Measurements from ENCODE around the gene ATP5ME. TPM values are rescaled to one million over a fixed set of nuclear protein-coding genes. Genes with fewer than 3 reads are reported as not detected.

ATP5ME gene
- total and polyA plus RNA-seq, 2 donors: 492 to 602 TPM

DNA sequence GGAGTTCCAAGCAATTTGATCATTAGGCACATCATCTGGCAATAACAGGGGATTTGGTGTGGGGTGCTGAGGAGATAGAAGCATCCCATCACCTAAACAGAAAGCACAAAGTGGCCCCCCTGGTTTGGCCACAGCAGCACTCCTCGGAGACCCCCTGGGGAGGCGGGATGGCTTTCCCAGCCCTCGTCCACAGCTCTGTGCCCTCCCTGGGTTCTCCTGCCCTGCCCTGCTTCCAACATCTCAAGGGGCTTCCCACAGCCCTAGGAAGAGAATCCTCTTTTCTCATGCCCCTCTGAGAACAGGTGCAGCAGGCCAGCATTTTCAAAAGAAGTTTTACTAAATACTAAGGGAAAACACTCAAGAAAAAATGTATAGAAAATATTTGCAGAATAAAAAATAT lies 12.8 kb downstream of the ATP5ME start:
- no peak for DNase-seq (ENCODE audit: low read depth in 6 of 9, low spot score in 9 of 9)
- H3K9me3 ChIP-seq (ENCODE audit: control insufficient read depth in 2 of 2, insufficient read depth in 1 of 2, low read length in 1 of 2): peaks cover 0 to 6% of the 10 kb centered on the region in 2 donors
- 98% methylated on average over 3 of the region's 3 CpGs for WGBS

DNA sequence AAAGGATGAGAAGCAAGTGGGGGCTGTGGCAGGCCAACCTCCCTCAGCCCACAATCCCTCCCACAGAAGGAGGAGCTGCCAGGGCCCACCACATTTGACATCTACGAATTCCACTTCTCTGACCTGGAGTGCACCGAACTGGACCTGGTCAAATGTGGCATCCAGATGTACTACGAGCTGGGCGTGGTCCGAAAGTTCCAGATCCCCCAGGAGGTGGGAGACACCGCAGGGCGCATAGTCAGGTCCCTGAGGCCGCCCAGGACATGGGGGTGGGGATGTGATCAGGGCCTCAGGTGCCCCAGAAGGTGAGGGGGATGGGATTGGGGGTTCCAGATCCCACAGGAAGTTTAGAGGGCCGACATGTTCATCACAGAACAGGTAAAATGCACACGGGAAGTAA lies 13.7 kb downstream of the ATP5ME start:
- Histone ChIP-seq H3K27me3 (ENCODE audit: control insufficient read depth in 2 of 2, insufficient read depth in 1 of 2, low read length in 1 of 2) (no peaks in the 10 kb centered on the region), H3K9me3 (ENCODE audit: control insufficient read depth in 2 of 2, insufficient read depth in 1 of 2, low read length in 1 of 2) (peaks cover 0 to 6% of the 10 kb centered on the region in 2 donors), H3K27ac (ENCODE audit: low read depth in 1 of 2, low read length in 1 of 2) (no peak overlapping the region), H3K4me1 (ENCODE audit: control insufficient read depth in 2 of 2, insufficient read depth in 2 of 2, low read length in 2 of 2) (peaks cover 4 to 13% of the 10 kb centered on the region in 2 donors), H3K36me3 (ENCODE audit: control insufficient read depth in 2 of 2, insufficient read depth in 2 of 2, low read length in 1 of 2) (peaks cover 2 to 4% of the 10 kb centered on the region in 2 donors), H3K4me3 (ENCODE audit: low read length in 2 of 2) (no peak overlapping the region)
- no peak for DNase-seq (ENCODE audit: low read depth in 6 of 9, low spot score in 9 of 9)
- 97% methylated on average over 10 of the region's 10 CpGs for WGBS

More for the DNA sequence above, 12.8 kb downstream of the ATP5ME start:
- Histone ChIP-seq H3K27ac (ENCODE audit: low read depth in 1 of 2, low read length in 1 of 2) (no peak overlapping the region), H3K4me1 (ENCODE audit: control insufficient read depth in 2 of 2, insufficient read depth in 2 of 2, low read length in 2 of 2) (peaks cover 4 to 13% of the 10 kb centered on the region in 2 donors), H3K4me3 (ENCODE audit: low read length in 2 of 2) (no peak overlapping the region), H3K27me3 (ENCODE audit: control insufficient read depth in 2 of 2, insufficient read depth in 1 of 2, low read length in 1 of 2) (no peaks in the 10 kb centered on the region), H3K36me3 (ENCODE audit: control insufficient read depth in 2 of 2, insufficient read depth in 2 of 2, low read length in 1 of 2) (peaks cover 2 to 4% of the 10 kb centered on the region in 2 donors)

DNA sequence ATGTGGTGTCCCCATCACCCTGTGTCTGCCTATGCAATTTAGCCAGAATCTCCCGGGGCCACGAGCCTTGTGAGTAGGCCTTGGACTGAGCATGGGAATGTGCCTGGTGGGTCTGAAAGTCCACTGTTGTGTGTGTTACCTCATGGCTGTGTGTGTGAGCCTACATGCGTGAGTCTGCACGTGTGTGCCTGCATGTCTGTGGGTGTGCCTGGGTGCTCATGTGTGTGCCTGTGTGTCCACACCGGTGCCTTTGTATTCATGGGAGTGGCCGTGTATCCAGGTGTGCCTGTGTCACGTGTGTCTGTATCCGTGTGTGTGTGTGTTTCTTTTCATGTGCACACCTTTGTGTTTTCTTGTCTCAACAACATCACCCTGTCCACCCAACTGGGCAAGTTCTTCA lies 14.2 kb downstream of the ATP5ME start:
- Histone ChIP-seq H3K36me3 (ENCODE audit: control insufficient read depth in 2 of 2, insufficient read depth in 2 of 2, low read length in 1 of 2) (peaks cover 2 to 4% of the 10 kb centered on the region in 2 donors), H3K27ac (ENCODE audit: low read depth in 1 of 2, low read length in 1 of 2) (no peak overlapping the region), H3K27me3 (ENCODE audit: control insufficient read depth in 2 of 2, insufficient read depth in 1 of 2, low read length in 1 of 2) (no peaks in the 10 kb centered on the region), H3K4me1 (ENCODE audit: control insufficient read depth in 2 of 2, insufficient read depth in 2 of 2, low read length in 2 of 2) (peaks cover 4 to 13% of the 10 kb centered on the region in 2 donors), H3K4me3 (ENCODE audit: low read length in 2 of 2) (no peak overlapping the region), H3K9me3 (ENCODE audit: control insufficient read depth in 2 of 2, insufficient read depth in 1 of 2, low read length in 1 of 2) (peaks cover 0 to 6% of the 10 kb centered on the region in 2 donors)
- WGBS: 98% methylated on average over 8 of the region's 8 CpGs
- DNase-seq (ENCODE audit: low read depth in 6 of 9, low spot score in 9 of 9): no peak

DNA sequence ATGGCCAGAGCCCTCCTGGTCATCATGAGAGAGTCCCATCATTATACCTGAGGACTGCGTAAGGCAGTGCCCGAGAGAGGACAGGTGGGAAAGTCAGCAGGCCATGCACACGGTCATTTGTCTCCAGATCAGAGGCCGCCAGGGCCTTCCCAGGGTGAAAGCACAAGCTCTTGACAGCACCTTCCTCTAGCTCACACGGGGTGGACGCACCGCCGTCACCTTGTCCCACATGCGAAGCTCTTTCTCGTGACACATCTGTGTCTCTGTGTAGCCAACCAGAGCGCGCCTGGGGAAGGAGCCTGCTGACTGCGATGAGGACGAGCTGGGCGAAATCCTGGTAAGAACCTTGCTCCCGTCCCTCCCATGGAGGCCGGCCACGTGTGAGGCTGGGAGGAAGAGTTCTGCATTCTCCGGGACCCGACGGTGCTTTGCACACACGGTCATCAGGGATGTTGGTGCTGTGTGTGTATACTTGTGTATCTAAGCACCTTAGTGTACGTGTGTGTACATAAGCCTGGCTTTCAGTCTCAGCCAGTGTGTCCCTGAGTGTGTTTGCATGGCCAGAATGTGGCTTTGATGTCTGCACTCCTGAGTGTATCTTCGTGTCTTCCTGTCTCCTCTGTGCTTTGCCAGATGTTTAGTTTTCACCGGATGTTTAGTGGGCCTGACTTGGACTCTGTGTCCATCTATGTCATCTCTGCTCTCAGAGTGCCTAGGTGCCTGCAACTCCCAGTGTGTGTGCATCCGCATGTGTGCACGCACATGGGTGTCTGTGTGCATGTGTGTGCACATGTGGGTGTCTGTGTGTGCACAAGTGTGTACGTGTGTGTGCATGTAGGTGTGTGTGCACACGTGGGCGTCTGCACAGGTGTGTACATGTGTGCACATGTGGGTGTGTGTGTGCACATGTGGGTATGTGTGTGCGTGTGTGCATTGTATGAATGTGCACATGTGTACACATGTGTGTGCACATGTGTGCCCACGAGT lies 15.1 kb downstream of the ATP5ME start:
- H3K36me3 ChIP-seq (ENCODE audit: control insufficient read depth in 2 of 2, insufficient read depth in 2 of 2, low read length in 1 of 2): peaks cover 2 to 4% of the 10 kb centered on the region in 2 donors
- H3K4me3 ChIP-seq (ENCODE audit: low read length in 2 of 2): no peak overlapping the region
- 97% methylated on average over 32 of the region's 32 CpGs for WGBS
- no peaks in the 10 kb centered on the region for H3K27me3 ChIP-seq (ENCODE audit: control insufficient read depth in 2 of 2, insufficient read depth in 1 of 2, low read length in 1 of 2)
- H3K9me3 ChIP-seq (ENCODE audit: control insufficient read depth in 2 of 2, insufficient read depth in 1 of 2, low read length in 1 of 2): peaks cover 0 to 6% of the 10 kb centered on the region in 2 donors
- no peak overlapping the region for H3K27ac ChIP-seq (ENCODE audit: low read depth in 1 of 2, low read length in 1 of 2)
- no peak for DNase-seq (ENCODE audit: low read depth in 6 of 9, low spot score in 9 of 9)
- peaks cover under 1 to 7% of the 10 kb centered on the region in 2 donors for H3K4me1 ChIP-seq (ENCODE audit: control insufficient read depth in 2 of 2, insufficient read depth in 2 of 2, low read length in 2 of 2)

DNA sequence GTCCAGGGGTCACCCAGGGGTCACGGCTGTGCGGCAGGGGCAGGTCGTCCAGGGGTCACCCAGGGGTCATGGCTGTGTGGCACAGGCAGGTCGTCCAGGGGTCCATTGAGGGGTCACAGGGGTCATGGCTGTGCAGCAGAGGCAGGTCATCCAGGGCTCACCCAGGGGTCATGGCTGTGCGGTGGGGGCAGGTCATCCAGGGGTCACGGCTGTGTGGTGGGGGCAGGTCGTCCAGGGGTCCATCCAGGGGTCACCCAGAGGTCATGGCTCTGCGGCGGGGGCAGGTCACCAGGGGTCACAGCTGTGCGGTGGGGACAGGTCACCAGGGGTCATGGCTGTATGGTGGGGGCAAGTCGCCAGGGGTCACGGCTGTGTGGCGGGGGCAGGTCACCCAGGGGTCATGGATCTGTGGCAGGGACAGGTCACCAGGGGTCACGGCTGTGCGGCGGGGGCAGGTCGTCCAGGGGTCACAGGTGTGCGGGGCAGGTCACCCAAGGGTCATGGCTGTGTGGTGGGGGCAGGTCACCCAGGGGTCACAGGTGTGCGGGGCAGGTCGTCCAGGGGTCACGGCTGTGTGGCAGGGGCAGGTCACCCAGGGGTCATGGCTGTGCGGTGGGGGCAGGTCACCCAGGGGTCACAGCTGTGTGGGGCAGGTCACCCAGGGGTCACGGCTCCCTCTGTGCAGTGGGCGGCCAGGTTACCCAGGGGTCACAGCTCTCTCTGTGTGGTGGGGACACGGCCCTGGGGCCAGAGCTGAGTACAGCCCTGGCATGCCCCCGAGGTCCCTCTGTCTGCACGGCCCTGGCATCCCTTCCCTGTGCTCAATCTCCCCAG lies 16.0 kb downstream of the ATP5ME start:
- H3K4me1 ChIP-seq (ENCODE audit: control insufficient read depth in 2 of 2, insufficient read depth in 2 of 2, low read length in 2 of 2): peaks cover 0 to 2% of the 10 kb centered on the region in 2 donors
- H3K4me3 ChIP-seq (ENCODE audit: low read length in 2 of 2): no peak overlapping the region
- H3K9me3 ChIP-seq (ENCODE audit: control insufficient read depth in 2 of 2, insufficient read depth in 1 of 2, low read length in 1 of 2): peaks cover 0 to 6% of the 10 kb centered on the region in 2 donors
- no peak for DNase-seq (ENCODE audit: low read depth in 6 of 9, low spot score in 9 of 9)
- no peak overlapping the region for H3K27ac ChIP-seq (ENCODE audit: low read depth in 1 of 2, low read length in 1 of 2)
- peaks cover 0 to 5% of the 10 kb centered on the region in 2 donors for H3K27me3 ChIP-seq (ENCODE audit: control insufficient read depth in 2 of 2, insufficient read depth in 1 of 2, low read length in 1 of 2)
- peaks cover 2 to 4% of the 10 kb centered on the region in 2 donors for H3K36me3 ChIP-seq (ENCODE audit: control insufficient read depth in 2 of 2, insufficient read depth in 2 of 2, low read length in 1 of 2)
- 93% methylated on average over 27 of the region's 27 CpGs for WGBS

DNA sequence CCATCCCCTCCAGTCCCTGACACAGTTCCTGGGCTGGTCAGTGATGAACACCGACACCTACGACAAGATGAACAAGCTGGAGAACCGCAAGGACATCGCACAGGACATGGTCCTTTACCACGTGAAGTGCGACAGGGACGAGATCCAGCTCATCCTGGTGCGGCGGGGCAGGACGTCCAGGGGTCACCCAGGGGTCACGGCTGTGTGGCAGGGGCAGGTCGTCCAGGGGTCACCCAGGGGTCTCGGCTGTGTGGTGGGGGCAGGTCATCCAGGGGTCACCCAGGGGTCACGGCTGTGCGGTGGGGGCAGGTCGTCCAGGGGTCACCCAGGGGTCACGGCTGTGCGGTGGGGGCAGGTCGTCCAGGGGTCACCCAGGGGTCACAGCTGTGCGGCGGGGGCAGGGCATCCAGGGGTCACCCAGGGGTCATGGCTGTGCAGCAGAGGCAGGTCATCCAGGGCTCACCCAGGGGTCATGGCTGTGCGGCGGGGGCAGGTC lies 16.7 kb downstream of the ATP5ME start:
- Histone ChIP-seq H3K27me3 (ENCODE audit: control insufficient read depth in 2 of 2, insufficient read depth in 1 of 2, low read length in 1 of 2) (peaks cover 0 to 7% of the 10 kb centered on the region in 2 donors), H3K27ac (ENCODE audit: low read depth in 1 of 2, low read length in 1 of 2) (no peak overlapping the region), H3K4me3 (ENCODE audit: low read length in 2 of 2) (no peak overlapping the region), H3K9me3 (ENCODE audit: control insufficient read depth in 2 of 2, insufficient read depth in 1 of 2, low read length in 1 of 2) (peaks cover 0 to 6% of the 10 kb centered on the region in 2 donors), H3K36me3 (ENCODE audit: control insufficient read depth in 2 of 2, insufficient read depth in 2 of 2, low read length in 1 of 2) (peaks cover 2 to 4% of the 10 kb centered on the region in 2 donors), H3K4me1 (ENCODE audit: control insufficient read depth in 2 of 2, insufficient read depth in 2 of 2, low read length in 2 of 2) (no peaks in the 10 kb centered on the region)
- WGBS: 92% methylated on average over 23 of the region's 23 CpGs
- no peak for DNase-seq (ENCODE audit: low read depth in 6 of 9, low spot score in 9 of 9)

DNA sequence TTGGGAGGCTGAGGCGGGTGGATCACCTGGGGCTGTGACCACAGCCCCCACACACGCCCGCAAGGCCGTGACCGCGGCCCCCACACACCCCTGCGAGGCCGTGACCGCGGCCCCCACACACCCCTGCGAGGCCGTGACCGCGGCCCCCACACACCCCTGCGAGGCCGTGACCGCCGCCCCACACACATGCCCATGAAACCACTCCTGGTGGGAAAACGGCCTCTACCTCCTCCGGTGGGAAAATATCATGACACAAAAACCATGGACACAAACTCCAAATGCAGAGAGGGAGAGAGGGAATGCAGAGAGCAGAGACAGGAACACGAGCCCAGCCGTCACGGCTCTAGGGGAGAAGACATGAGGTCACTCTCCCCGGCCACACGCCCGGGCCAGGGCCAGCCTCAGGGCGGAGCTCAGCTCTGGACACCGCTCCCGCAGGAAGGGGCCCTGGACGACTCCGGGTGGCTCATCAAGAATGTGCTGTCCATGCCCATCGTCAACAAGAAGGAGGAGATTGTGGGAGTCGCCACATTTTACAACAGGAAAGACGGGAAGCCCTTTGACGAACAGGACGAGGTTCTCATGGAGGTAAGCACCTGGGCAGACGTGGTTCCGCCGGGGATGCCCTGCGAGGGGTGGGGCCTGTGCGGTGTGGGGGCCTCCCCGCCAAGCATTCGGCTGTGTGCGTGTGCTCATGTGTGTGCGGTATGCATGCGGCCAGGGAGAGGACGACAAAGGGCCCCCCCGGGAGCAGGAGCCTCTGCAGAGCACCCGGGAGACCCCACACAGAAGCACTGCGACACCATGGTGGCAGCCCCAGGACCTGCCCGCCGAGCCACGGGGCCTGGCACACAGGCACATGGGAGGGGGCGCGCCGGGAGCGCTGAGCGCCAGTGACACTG lies 17.4 kb downstream of the ATP5ME start:
- DNase-seq (ENCODE audit: low read depth in 6 of 9, low spot score in 9 of 9): no peak
- Histone ChIP-seq H3K27me3 (ENCODE audit: control insufficient read depth in 2 of 2, insufficient read depth in 1 of 2, low read length in 1 of 2) (peaks cover 0 to 13% of the 10 kb centered on the region in 2 donors), H3K27ac (ENCODE audit: low read depth in 1 of 2, low read length in 1 of 2) (no peak overlapping the region), H3K4me3 (ENCODE audit: low read length in 2 of 2) (no peak overlapping the region), H3K4me1 (ENCODE audit: control insufficient read depth in 2 of 2, insufficient read depth in 2 of 2, low read length in 2 of 2) (no peaks in the 10 kb centered on the region), H3K36me3 (ENCODE audit: control insufficient read depth in 2 of 2, insufficient read depth in 2 of 2, low read length in 1 of 2) (peaks cover 0 to under 1% of the 10 kb centered on the region in 2 donors), H3K9me3 (ENCODE audit: control insufficient read depth in 2 of 2, insufficient read depth in 1 of 2, low read length in 1 of 2) (peaks cover 0 to 6% of the 10 kb centered on the region in 2 donors)
- WGBS: 86% methylated on average over 58 of the region's 58 CpGs

DNA sequence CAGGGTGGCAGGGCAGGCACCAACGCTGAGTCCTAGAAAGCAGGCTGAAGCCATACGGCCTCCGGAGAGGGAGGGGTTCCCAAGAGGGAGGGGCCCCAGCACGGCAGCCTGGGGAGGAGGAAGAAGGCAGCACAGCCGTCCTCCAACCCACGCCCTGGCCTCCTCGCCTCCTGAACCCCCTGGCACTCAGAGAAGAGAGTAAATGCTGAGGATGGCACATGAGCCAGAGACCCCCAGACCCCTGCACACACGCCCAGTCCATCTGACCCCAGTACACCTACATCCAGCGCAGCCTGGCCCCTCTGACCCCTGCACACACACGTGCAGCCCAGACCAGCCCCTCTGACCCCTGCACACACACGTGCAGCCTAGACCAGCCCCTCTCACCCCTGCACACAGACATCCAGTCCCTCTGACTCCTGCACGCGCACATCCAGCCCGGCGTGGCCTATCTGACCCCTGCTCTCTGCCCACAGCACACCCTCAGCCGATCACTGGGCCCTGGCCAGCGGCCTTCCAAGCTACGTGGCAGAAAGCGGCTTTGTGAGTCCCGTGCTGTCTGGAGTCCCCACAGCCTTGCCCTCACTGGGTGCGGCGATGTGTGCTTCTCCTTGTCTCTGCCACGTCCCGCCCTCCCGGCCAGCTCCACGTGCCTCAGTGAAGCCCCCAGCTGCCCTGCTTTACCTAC lies 18.5 kb downstream of the ATP5ME start:
- no peak for DNase-seq (ENCODE audit: low read depth in 6 of 9, low spot score in 9 of 9)
- Histone ChIP-seq H3K4me3 (ENCODE audit: low read length in 2 of 2) (no peak overlapping the region), H3K9me3 (ENCODE audit: control insufficient read depth in 2 of 2, insufficient read depth in 1 of 2, low read length in 1 of 2) (peaks cover 0 to 6% of the 10 kb centered on the region in 2 donors), H3K27ac (ENCODE audit: low read depth in 1 of 2, low read length in 1 of 2) (no peak overlapping the region), H3K36me3 (ENCODE audit: control insufficient read depth in 2 of 2, insufficient read depth in 2 of 2, low read length in 1 of 2) (no peaks in the 10 kb centered on the region), H3K27me3 (ENCODE audit: control insufficient read depth in 2 of 2, insufficient read depth in 1 of 2, low read length in 1 of 2) (peaks cover 0 to 24% of the 10 kb centered on the region in 2 donors), H3K4me1 (ENCODE audit: control insufficient read depth in 2 of 2, insufficient read depth in 2 of 2, low read length in 2 of 2) (no peaks in the 10 kb centered on the region)
- WGBS: 84% methylated on average over 26 of the region's 26 CpGs

All from thymus (tissue), 11 donors.